ENCODE results near the gene SCG3.

Gene SCG3

DNA sequence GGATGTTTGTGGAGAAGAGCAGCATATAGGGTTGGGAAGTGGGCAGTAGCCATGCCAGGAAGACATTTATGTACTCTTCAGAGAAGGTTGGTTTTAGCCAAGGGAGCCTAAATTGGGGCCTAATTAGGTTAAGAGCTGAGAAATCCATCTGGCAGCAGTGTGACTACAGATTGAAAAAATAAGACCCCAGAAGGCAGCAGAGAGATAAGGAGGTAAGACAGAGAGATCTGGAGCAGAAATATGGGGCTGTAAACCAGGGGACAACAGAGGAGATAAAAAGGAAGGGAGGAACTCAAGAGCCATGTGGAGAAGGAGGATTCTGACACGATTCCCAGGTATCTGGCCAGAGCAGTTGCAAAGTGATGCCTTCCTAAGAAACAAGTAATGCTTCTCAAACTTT, 32.9 kb downstream of the SCG3 start:
- in situ Hi-C loops (cut with MboI; ENCODE audit: low pct_unique_long_range_greater_than_20kb, low sequenced_read_pairs, unreplicated experiment), result no loop called here
- TF ChIP-seq, protein P1, sequence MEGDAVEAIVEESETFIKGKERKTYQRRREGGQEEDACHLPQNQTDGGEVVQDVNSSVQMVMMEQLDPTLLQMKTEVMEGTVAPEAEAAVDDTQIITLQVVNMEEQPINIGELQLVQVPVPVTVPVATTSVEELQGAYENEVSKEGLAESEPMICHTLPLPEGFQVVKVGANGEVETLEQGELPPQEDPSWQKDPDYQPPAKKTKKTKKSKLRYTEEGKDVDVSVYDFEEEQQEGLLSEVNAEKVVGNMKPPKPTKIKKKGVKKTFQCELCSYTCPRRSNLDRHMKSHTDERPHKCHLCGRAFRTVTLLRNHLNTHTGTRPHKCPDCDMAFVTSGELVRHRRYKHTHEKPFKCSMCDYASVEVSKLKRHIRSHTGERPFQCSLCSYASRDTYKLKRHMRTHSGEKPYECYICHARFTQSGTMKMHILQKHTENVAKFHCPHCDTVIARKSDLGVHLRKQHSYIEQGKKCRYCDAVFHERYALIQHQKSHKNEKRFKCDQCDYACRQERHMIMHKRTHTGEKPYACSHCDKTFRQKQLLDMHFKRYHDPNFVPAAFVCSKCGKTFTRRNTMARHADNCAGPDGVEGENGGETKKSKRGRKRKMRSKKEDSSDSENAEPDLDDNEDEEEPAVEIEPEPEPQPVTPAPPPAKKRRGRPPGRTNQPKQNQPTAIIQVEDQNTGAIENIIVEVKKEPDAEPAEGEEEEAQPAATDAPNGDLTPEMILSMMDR (IDR thresholded peaks at IDR 0.05; ENCODE audit: extremely low read depth, insufficient read depth, missing control alignments), result no peak
- no peak for DNase-seq (ENCODE audit: low spot score)

DNA sequence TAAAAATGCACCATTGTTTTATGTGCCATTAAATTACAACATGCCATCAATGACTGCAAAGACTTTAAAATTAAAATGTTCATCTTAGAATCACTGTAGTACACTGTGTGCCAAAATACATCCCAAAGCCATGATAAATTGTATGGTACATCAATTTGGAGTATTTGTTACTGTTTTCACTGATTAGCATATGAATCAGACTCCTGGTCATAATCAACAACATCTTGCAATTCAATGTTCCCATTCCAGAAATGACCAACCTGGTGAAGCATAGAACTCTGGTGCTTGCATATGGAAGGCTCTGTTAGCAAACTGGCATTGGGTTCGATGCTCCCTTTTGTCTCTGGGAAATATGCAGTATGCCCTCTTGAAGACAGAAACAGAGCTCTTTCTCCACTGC, 33.6 kb downstream of the SCG3 start:
- TF ChIP-seq, protein P1 (IDR thresholded peaks at IDR 0.05; ENCODE audit: extremely low read depth, insufficient read depth, missing control alignments), result no peak
- no peak for DNase-seq (ENCODE audit: low spot score)
- in situ Hi-C loops (cut with MboI; ENCODE audit: low pct_unique_long_range_greater_than_20kb, low sequenced_read_pairs, unreplicated experiment), result no loop called here

DNA sequence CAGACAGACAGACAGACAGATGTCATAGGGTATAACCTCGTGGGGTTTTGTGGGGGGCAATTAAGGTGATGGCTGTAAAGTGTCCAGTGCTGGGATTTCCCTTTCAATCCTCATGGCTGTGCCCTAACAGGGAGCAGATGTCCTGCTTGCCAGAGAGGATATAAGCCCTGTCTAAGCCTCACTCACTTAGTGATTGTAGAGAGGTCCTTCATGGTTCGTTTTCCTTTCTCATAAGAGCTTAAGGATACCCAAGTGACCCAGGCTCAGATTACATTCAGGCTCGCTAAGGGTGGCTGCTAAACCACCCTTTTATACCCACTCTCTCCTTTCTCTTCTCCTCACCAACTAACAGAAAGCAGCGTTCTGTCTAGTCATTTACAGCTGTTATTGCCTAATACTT, 36.9 kb downstream of the SCG3 start:
- DNase-seq (ENCODE audit: low spot score), result no peak
- in situ Hi-C loops (cut with MboI; ENCODE audit: low pct_unique_long_range_greater_than_20kb, low sequenced_read_pairs, unreplicated experiment), result no loop called here
- TF ChIP-seq, protein P1 (IDR thresholded peaks at IDR 0.05; ENCODE audit: extremely low read depth, insufficient read depth, missing control alignments), result no peak

DNA sequence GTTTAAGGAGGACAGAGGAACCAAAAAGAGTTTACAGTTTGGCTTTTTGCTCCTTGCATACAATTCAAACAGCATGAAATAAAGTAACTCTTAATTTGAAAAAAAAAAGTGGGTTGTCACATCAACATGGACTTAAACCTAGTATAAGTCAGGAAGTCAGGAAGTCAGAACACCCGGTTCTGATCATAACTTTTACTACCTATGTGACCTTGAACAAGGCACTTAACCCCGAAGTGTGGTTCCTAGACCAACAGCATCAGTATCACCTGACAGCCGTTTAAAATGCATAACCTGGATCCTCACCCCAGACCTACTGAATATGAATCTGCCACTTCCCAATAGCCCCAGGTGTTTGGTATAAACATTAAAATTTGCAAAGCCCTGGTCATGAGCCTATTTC, 37.4 kb downstream of the SCG3 start:
- DNase-seq (ENCODE audit: low spot score), result no peak
- in situ Hi-C loops (cut with MboI; ENCODE audit: low pct_unique_long_range_greater_than_20kb, low sequenced_read_pairs, unreplicated experiment), result no loop called here
- TF ChIP-seq, protein P1 (IDR thresholded peaks at IDR 0.05; ENCODE audit: extremely low read depth, insufficient read depth, missing control alignments), result no peak

DNA sequence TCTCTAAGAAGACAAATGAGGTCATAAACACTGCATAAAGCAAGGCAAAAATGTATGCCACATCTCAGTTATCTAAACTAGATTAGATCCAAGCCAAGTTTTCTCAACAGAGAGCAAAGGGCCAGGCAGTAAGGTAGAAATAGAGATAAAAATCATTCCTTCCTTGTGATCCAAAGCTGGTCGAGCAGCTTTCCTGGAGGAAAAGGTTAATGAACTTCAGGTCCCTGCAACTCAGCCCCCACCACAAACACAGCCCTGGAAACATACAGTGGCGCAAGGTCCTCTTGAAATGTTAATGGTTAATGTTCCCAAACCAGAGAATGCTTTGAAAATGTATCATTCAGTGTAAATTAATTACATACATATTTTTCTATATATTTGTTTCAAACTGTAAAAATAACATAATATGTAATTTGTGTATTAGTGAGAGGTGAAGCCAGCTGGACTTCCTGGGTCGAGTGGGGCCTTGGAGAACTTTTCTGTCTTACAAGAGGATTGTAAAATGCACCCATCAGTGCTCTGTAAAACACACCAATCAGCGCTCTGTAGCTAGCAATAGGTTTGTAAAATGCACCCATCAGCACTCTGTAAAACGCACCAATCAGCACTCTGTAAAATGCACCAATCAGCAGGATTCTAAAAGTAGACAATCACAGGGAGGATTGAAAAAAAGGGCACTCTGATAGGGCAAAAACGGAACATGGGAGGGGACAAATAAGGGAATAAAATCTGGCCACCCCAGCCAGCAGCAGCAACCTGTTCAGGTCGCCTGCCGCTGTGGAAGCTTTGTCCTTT, 39.1 kb downstream of the SCG3 start:
- in situ Hi-C loops (cut with MboI; ENCODE audit: low pct_unique_long_range_greater_than_20kb, low sequenced_read_pairs, unreplicated experiment), result no loop called here
- TF ChIP-seq, protein P1 (IDR thresholded peaks at IDR 0.05; ENCODE audit: extremely low read depth, insufficient read depth, missing control alignments), result no peak
- no peak for DNase-seq (ENCODE audit: low spot score)

DNA sequence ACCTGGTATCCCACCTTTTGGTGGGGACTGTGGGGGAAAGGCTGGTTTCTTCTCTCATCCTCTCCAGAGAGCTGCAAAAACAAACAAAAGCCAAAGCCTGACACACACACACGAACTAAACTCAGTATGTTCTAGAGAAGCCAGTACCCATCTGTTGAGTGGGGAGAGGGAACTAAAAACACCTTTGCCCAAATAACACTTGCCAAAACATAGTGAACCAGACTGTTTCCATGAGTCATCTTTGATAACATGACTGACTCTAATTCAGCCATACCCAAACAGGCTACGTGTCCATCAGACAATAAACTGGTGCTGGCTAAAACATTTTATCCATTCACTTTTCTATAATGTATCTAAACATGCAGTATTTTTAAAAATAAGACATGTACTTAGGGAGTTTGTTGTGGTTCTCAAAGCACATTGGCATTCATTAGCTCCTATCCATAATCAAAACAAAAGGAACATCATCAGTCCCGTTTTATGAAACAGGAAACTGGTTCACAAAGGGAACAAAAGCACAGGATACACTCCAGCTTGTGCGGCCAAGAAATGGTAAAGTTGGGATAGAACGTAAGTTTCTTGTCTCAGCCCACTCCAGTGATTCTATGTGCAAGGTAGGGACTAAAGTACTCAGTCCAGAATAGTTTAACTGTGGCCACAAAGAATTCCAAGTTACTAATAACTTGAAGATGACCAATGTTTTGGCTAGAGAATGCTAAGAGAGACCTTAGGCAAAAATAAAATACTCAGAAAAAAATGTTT, 40.1 kb downstream of the SCG3 start:
- in situ Hi-C loops (cut with MboI; ENCODE audit: low pct_unique_long_range_greater_than_20kb, low sequenced_read_pairs, unreplicated experiment), result no loop called here
- TF ChIP-seq, protein P1 (IDR thresholded peaks at IDR 0.05; ENCODE audit: extremely low read depth, insufficient read depth, missing control alignments), result no peak
- no peak for DNase-seq (ENCODE audit: low spot score)

All from GM13977 (cell line).